Anterior cingulate cortex (tissue), 58 donors: ENCODE measurements around the gene MAVS.

ENCODE experiments used
- DNase-seq, 58 donors: peaks; one replicate each; lab custom pipeline; 2025; lab: John Stamatoyannopoulos, UW

MAVS gene

DNA sequence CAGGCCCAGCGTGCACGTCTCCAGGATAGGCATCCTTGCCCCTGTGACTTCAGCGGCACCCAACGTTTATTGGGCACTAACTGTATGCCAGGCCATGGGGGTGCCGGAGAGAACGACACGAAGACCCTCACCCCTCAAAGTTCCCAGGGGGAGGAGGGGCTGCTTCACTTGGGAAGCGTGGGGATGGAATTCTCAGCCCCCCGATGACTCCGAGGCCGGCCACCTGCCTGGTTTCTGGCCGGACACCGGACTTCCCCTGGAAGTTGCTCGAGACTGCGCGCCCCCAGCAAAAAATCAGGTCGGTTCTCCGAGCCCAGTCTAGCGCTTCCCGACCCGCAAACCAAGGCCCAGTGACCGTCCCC is 275 bp upstream of the MAVS start:
- DNase-seq = peak in 6 of 58 donors; percentile 34 to 77 (median 46)

DNA sequence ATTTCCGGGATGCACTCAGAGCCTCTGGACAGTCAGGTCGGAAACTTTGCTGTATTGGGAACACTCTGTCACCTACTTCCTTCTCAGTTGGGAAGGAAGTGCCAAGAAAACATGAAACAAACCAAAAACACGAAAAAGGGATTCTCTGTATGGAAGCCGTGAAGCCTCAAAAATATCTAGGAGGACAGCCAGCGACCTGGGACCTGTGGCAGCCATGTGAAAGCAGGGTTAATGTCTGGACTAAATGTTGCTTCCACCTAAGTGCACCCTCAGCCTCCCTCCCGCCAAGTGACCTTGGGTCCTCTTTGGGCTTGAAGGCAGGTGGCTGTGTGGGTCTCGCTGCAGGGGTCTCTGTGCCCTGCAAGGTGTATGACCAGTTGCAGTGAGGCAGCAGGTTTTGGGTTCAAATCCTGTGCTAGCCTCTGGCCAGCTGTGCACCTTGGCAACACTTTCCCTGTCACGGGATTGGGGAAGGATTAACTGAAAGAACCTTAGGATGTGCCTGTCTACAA is 851 bp downstream of the MAVS start:
- peak in 3 of 58 donors; percentile 24 to 43 (median 33) for DNase-seq

DNA sequence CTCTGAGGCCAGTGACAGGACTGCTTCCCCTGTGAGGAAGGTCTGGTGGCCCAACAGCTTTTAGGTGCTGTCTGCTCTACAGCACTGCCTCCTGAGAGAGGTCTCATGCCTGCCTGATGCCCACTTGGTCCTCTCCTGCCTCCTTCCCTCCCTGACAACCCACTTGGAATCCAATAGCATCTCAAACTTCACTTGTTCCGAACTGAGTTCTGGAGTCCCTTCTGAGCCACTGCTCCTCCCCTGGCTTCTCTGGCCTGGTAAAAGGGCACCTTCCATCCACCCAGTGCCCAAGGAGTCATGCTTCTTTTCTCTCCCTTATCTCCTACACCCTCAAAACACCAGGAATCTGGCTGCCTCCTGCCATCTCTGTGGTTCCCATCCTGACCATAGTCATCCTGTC is 1.9 kb downstream of the MAVS start:
- DNase-seq = no peak

DNA sequence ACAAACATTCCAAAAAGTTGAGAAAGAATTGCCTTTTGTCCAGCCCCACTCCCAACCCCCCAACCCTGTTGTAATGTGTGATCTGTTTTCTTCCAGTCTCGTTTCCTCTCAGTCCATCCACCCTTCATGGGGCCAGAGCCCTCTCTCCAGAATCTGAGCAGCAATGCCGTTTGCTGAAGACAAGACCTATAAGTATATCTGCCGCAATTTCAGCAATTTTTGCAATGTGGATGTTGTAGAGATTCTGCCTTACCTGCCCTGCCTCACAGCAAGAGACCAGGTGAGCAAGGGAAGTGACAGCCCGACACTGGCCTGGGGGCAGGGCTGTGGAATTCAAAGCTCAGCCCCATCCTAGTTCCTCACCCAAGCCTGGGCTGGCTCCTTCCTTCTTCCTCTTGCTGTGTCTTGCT is 7.8 kb downstream of the MAVS start:
- no peak for DNase-seq

DNA sequence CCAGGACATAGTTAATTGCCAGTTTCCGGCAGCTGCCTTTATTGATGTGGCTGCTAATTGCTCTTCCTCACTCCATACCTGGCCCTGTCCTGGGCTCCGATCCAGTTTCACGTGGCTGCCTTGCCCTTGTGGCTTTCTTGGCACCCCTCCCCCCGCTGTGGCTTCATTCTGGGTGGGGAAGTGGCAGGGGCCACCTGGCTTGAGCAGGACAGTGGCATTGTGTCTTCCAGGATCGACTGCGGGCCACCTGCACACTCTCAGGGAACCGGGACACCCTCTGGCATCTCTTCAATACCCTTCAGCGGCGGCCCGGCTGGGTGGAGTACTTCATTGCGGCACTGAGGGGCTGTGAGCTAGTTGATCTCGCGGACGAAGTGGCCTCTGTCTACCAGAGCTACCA is 10.8 kb downstream of the MAVS start:
- DNase-seq = no peak

DNA sequence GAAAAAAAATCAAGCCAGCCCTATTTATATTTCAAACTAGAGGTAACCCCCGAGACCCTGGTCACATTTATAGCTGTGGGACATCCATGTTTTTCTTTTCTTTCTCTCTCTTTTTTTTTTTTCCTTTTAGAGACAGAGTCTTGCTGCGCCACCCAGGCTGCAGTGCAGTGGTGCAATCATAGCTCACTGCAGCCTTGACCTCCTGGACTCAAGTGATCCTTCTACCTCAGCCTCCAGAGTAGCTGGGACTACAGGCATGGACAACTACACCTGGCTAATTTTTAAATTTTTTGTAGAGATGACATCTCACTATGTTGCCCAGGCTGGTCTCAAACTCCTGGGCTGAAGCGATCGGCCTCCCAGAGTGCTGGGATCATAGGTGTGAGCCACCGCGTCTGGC is 12.1 kb downstream of the MAVS start:
- DNase-seq = no peak

DNA sequence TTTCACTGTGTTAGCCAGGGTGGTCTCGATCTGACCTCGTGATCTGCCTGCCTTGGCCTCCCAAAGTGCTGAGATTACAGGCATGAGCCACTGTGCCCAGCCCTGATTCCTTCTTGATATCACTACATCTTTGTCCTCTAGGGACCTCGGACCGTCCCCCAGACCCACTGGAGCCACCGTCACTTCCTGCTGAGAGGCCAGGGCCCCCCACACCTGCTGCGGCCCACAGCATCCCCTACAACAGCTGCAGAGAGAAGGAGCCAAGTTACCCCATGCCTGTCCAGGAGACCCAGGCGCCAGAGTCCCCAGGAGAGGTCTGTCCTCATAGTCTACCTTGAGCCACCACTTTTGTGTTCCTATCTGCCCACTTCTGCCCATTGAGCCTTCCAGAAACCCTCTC is 14.6 kb downstream of the MAVS start:
- no peak for DNase-seq

DNA sequence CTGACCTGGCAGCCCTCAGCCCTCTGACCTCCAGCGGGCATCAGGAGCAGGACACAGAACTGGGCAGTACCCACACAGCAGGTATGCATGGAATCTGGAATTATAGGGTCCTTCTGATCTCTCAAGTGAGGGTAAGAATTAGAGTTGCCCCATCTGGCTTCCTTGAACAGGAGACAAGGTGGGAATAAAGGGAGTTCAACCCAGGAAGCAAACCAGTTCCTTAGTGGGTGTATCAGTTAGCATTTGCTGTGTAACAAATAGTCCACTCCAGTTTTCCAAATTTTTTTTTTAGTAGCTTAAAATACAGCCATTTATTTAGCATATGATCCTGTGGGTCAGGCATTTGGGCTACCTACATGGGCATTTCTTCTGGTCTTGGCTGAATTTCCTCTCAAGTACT is 15.7 kb downstream of the MAVS start:
- no peak for DNase-seq

DNA sequence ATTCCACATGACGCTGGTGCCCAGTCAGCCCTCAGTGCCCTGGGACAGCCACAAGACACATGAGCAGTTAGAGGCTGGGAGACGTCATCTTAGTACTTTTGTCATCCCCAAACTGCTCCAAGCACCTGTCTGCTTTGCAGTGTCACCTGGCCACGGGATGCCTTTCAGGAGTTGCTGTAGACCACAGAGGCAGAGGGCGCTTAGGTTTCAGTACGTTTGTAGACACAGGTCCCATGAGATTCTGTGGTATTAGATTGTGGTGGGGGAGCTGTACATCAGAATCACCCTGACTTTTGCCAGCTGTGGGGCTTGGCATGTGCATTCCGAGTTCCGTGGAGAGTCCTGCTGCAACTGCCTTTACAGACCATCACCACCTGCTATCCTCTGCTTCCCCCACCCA is 16.7 kb downstream of the MAVS start:
- DNase-seq = no peak

DNA sequence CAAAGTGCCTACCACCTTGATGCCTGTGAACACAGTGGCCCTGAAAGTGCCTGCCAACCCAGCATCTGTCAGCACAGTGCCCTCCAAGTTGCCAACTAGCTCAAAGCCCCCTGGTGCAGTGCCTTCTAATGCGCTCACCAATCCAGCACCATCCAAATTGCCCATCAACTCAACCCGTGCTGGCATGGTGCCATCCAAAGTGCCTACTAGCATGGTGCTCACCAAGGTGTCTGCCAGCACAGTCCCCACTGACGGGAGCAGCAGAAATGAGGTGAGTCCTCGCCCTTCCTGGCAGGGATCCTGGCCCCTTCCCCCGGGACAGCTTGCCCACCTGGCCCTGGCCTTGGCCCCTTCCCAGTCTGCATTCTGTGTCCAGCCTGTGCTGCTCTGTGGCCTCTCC is 17.9 kb downstream of the MAVS start:
- DNase-seq = peak in 2 of 58 donors; percentile 2 to 5

DNA sequence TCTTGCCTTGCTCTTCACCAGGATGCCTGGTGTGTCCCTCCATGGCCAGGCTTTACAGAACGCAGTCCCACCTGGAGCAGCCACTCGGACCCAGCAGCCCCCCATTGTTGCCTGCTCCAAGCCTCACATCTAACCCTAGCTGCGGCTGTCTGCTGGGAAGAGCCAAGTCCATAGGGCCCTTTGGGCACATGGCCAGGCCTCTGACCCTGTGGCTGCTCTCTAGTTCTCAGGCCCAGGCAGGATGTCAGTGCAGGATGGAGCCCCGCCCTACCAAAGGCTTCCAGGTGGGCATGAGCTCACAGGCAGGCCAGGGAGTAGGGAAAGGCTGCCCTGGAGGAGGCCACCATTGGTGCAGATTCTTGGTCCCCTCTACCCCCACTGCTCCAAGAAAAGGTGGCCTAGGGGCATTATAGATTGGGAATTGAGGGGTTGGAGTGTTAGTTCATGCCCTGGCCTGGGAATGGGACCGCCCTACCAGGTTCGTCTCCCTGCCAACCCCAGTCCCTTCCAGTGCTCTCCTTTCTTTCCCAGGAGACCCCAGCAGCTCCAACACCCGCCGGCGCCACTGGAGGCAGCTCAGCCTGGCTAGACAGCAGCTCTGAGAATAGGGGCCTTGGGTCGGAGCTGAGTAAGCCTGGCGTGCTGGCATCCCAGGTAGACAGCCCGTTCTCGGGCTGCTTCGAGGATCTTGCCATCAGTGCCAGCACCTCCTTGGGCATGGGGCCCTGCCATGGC is 18.7 kb downstream of the MAVS start:
- DNase-seq = no peak

DNA sequence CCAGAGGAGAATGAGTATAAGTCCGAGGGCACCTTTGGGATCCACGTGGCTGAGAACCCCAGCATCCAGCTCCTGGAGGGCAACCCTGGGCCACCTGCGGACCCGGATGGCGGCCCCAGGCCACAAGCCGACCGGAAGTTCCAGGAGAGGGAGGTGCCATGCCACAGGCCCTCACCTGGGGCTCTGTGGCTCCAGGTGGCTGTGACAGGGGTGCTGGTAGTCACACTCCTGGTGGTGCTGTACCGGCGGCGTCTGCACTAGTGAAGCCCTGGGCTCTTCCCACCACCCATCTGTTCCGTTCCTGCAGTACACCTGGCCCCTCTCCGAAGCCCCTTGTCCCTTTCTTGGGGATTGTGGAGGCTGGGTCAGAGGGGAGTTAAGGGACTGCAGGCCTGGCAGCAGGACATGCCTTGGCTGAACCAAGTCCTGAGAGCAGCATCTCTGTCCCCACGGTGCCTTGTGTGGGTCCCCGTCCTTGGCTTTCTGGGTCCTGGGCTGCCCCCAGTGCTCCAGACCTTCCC is 19.3 kb downstream of the MAVS start:
- DNase-seq = no peak

DNA sequence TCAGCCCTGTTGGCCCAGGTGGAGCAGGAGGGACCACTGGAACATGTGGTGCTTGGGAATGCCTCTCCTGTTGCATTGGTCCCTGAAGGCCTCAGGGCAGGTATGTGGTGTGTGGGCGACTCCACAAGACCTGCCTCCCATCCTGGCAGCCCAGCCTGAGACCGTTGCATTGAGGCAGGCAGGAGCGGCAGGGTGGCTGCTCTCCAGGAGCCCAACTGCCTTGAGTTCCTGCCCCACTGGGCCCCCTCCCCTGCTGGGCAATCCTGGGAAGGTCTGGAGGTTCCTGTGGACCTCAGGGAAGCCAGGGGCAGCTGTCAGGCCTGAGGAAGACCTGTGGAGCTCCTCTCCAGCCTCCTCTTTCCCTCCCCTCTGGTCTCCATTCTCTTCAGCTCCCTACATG is 19.8 kb downstream of the MAVS start:
- DNase-seq = no peak

DNA sequence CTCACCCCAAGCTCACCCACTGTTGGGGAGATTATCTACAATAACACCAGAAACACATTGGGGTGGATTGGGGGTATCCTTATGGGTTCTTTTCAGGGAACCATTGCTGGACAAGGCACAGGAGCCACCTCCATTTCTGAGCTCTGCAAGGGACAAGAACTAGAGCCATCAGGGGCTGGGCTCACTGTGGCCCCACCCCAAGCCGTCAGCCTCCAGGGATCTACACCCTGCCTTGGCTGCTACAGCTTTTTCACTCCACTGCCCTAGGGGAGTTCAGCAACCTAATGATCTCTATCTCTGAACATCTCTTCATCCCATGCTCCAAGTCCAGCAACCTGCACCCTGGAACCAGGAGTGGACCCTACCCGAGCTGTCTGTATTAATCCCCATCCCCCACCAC is 21.2 kb downstream of the MAVS start:
- DNase-seq = no peak

DNA sequence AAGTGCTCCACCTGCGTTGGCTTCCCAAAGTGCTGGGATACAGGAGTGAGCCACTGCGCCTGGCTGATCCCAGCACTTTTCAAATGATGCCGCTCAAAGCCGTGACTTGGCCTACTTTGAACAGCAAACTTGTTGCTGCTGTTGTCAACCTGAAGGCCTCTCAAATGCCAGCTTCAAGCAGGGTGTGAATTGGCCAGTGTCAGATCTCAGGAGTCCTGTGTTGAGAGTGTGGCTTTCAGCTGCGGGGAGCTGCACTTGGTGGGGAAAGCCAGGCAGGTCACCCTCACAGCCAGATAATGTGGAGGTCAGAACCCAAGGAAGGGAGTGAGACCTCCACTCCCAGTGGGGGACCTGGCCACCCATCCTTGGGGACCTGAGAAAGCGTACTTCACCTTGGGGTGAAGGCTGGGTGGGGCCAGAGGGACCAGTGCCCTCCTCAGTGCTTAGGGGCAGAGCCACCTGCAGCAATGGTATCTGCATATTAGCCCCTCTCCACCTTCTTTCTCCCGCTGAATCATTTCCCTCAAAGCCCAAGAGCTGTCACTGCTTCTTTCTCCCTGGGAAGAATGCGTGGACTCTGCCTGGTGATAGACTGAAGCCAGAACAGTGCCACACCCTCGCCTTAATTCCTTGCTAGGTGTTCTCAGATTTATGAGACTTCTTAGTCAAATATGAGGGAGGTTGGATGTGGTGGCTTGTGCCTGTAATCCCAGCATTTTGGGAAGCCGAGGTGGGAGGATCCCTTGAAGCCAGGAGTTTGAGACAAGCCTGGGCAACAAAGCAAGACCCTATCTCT is 23.4 kb downstream of the MAVS start:
- DNase-seq = no peak

DNA sequence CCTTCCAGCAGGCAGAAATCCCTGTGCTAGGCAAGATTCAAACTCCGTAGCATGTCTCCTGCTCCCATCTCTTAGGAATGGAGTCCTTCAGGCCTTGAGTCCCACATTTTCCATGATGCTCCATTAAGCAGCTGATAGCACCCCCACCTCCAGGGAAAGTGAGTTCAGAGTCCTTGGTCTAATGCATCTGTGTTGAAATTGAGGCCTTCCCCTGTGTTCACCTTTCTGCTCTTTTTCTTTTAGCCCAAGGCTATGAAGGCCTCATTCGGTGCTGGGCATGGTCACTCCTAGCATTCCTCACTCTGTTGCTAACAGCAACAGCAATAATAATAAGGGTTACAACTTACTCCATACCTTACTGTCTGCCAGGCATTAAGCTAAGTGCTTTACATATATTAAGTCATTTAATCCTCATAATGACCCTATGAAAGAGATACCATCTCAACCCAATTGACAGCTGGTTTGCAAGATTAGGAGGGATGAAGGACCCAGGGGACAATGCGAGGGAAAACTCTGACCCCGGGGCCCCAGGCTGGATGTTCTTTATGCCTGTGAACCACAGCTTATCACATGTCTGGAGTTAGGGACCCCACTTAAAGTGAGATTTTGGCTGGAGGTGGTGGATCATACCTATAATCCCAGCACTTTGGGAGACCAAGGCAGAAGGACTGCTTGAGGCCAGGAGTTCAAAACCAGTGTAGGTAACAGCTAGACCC is 25.1 kb downstream of the MAVS start:
- no peak for DNase-seq

DNA sequence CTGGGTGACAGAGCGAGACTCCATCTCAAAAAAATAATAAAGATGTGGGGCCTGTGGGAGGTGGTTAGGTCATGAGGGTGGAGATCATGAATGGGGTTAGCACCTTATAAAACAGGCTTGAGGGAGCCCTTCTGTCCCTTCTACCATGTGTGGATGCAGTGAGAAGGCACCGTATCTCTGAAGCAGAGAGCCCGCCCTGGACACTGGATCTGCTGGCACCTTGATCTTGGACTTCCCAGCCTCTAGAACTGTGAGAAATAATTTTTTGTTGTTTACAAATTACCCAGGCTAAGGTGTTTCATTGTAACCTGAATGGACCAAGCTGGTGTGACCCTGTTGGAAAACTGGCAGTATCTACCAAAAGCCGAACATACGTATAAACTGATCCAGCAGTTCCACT is 26.9 kb downstream of the MAVS start:
- DNase-seq = no peak

DNA sequence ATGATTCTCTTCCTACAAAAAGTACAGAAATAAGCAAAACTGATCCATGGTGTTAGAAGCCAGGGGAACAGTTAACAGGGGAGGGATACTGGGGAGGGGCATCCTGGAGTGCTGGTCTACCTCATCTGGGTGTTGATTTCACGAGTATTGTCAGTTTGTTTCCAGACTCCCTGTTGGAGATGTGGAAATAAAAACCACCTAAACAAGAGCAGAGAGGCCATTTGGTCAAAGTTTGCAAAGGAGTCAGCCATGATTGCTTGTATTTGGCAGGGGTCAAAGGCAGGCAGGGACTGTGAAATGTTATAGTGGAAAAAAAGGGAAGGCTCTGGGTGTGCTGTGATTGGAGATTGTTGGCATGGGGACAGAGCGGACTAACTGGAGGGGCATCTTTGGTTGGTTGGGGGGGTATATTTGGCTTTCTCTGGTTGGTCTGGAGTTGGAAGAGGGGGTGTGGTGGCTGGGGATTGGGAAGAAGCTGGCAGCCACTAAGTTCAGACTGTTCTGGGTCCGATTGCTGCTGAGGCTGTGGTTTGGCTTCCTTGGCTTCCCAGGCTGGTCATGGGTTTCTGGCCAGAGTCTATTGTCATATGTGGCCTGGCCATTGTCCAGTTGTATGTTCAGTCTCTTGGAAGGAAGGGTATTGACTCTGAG is 27.7 kb downstream of the MAVS start:
- DNase-seq = no peak

DNA sequence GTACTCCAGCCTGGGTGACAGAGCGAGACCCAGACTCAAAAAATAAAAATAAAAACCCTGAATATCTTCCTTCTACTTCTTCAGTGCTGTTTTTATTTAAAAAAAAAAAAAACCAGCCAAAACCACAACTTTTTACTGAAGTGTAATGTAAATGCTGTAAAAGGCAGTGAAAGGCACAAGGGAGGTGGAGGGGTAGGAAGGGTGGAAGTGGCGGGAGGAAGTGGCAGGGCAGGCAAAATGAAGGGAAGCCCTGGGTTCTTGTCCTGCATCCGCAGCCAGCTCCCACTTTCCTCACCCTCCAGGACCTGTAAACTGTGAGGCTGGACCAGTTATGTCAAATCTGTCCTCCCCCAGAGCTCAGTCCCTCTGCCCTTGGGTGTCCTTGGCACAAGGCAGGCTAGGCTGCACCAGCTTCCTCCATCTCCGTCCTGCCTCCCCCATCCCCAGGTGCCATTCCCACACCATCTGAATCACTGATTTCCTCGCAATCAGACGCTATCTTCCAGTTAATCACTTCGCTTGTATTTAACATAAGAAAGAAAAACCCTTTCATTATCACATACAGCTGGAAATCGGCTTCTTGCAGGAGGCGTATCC is 28.8 kb downstream of the MAVS start:
- DNase-seq = peak in 8 of 58 donors; percentile 2 to 26 (median 10)

DNA sequence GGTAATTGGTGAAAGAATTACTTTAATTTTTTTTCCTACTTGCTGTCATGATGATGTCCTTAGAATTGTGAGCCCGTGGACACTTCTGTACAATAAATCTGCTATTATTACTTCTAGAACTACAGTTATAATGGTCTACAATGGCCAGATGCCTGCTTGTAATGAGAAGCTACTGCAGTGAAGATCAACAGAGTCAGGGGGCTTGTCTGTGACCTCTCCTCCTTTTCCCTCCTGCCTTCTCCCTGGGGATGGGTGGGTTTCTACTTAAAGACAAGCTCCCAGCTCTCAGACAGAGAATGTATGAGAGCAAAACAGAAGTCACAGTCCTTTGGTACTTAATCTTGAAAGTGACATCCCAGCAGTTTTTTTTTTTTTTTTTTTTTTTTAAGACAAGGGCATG is 29.4 kb downstream of the MAVS start:
- DNase-seq = no peak
